ENCODE results near the gene C6.

Gene C6

GRCh38 chr5:41213340-41213739 lies at the start of gene C6:
TSS of gene C6 (minus strand) at chr5:41213532. CDS start at chr5:41203230, 10,302 bp downstream.
- no peaks in the 10 kb centered on the region for H3K4me1 ChIP-seq (ENCODE audit: control insufficient read depth, insufficient read depth, low read length)
- ChIA-PET POLR2A (no interaction called here), CTCF (no interaction called here)
- no peak for TF ChIP-seq ZNF549 (tag by site-specific recombination; IDR thresholded peaks at IDR 0.05)
- no peak within 1 kb of the TSS for H3K4me3 ChIP-seq (ENCODE audit: low read depth, low read length)
- H3K27ac ChIP-seq (ENCODE audit: extremely low read depth, low read depth, low read length) = no peak within 1 kb of the TSS
- no peaks in the 10 kb centered on the region for H3K36me3 ChIP-seq (ENCODE audit: control insufficient read depth in 2 of 2, insufficient read depth in 1 of 2, low read length in 2 of 2)
- no peaks in the 10 kb centered on the region for H3K9me3 ChIP-seq (ENCODE audit: control insufficient read depth, insufficient read depth, low read depth, low read length)

GRCh38 chr5:41256400-41256799 lies 43.1 kb upstream of the C6 start:
- TF ChIP-seq ZBTB7A (tag by site-specific recombination; IDR thresholded peaks at IDR 0.05; ENCODE audit: low read depth) (no peak), ZEB2 (tag by site-specific recombination; IDR thresholded peaks at IDR 0.05) (no peak), ZNF473 (tag by site-specific recombination; IDR thresholded peaks at IDR 0.05) (no peak), WT1 (tag by site-specific recombination; IDR thresholded peaks at IDR 0.05) (no peak), ZNF18 (tag by site-specific recombination; IDR thresholded peaks at IDR 0.05) (no peak), ZNF121 (tag by site-specific recombination; IDR thresholded peaks at IDR 0.05) (no peak), ZNF521 (tag by site-specific recombination; IDR thresholded peaks at IDR 0.05) (no peak), ZNF350 (tag by site-specific recombination; IDR thresholded peaks at IDR 0.05) (no peak), GLIS2 (tag by site-specific recombination; IDR thresholded peaks at IDR 0.05) (no peak), ZNF623 (tag by site-specific recombination; IDR thresholded peaks at IDR 0.05) (no peak), ZNF280C (tag by site-specific recombination; IDR thresholded peaks at IDR 0.05) (no peak)
- TF ChIP-seq, protein P1, sequence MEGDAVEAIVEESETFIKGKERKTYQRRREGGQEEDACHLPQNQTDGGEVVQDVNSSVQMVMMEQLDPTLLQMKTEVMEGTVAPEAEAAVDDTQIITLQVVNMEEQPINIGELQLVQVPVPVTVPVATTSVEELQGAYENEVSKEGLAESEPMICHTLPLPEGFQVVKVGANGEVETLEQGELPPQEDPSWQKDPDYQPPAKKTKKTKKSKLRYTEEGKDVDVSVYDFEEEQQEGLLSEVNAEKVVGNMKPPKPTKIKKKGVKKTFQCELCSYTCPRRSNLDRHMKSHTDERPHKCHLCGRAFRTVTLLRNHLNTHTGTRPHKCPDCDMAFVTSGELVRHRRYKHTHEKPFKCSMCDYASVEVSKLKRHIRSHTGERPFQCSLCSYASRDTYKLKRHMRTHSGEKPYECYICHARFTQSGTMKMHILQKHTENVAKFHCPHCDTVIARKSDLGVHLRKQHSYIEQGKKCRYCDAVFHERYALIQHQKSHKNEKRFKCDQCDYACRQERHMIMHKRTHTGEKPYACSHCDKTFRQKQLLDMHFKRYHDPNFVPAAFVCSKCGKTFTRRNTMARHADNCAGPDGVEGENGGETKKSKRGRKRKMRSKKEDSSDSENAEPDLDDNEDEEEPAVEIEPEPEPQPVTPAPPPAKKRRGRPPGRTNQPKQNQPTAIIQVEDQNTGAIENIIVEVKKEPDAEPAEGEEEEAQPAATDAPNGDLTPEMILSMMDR (tag by site-specific recombination; IDR thresholded peaks at IDR 0.05) = no peak
- TF ChIP-seq, protein P2, sequence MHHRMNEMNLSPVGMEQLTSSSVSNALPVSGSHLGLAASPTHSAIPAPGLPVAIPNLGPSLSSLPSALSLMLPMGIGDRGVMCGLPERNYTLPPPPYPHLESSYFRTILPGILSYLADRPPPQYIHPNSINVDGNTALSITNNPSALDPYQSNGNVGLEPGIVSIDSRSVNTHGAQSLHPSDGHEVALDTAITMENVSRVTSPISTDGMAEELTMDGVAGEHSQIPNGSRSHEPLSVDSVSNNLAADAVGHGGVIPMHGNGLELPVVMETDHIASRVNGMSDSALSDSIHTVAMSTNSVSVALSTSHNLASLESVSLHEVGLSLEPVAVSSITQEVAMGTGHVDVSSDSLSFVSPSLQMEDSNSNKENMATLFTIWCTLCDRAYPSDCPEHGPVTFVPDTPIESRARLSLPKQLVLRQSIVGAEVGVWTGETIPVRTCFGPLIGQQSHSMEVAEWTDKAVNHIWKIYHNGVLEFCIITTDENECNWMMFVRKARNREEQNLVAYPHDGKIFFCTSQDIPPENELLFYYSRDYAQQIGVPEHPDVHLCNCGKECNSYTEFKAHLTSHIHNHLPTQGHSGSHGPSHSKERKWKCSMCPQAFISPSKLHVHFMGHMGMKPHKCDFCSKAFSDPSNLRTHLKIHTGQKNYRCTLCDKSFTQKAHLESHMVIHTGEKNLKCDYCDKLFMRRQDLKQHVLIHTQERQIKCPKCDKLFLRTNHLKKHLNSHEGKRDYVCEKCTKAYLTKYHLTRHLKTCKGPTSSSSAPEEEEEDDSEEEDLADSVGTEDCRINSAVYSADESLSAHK (tag by site-specific recombination; IDR thresholded peaks at IDR 0.05) = no peak
- TF ChIP-seq, protein P3, sequence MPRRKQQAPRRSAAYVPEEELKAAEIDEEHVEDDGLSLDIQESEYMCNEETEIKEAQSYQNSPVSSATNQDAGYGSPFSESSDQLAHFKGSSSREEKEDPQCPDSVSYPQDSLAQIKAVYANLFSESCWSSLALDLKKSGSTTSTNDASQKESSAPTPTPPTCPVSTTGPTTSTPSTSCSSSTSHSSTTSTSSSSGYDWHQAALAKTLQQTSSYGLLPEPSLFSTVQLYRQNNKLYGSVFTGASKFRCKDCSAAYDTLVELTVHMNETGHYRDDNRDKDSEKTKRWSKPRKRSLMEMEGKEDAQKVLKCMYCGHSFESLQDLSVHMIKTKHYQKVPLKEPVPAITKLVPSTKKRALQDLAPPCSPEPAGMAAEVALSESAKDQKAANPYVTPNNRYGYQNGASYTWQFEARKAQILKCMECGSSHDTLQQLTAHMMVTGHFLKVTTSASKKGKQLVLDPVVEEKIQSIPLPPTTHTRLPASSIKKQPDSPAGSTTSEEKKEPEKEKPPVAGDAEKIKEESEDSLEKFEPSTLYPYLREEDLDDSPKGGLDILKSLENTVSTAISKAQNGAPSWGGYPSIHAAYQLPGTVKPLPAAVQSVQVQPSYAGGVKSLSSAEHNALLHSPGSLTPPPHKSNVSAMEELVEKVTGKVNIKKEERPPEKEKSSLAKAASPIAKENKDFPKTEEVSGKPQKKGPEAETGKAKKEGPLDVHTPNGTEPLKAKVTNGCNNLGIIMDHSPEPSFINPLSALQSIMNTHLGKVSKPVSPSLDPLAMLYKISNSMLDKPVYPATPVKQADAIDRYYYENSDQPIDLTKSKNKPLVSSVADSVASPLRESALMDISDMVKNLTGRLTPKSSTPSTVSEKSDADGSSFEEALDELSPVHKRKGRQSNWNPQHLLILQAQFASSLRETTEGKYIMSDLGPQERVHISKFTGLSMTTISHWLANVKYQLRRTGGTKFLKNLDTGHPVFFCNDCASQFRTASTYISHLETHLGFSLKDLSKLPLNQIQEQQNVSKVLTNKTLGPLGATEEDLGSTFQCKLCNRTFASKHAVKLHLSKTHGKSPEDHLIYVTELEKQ (tag by site-specific recombination; IDR thresholded peaks at IDR 0.05; ENCODE audit: borderline replicate concordance) = no peak
- TF ChIP-seq, protein P4, sequence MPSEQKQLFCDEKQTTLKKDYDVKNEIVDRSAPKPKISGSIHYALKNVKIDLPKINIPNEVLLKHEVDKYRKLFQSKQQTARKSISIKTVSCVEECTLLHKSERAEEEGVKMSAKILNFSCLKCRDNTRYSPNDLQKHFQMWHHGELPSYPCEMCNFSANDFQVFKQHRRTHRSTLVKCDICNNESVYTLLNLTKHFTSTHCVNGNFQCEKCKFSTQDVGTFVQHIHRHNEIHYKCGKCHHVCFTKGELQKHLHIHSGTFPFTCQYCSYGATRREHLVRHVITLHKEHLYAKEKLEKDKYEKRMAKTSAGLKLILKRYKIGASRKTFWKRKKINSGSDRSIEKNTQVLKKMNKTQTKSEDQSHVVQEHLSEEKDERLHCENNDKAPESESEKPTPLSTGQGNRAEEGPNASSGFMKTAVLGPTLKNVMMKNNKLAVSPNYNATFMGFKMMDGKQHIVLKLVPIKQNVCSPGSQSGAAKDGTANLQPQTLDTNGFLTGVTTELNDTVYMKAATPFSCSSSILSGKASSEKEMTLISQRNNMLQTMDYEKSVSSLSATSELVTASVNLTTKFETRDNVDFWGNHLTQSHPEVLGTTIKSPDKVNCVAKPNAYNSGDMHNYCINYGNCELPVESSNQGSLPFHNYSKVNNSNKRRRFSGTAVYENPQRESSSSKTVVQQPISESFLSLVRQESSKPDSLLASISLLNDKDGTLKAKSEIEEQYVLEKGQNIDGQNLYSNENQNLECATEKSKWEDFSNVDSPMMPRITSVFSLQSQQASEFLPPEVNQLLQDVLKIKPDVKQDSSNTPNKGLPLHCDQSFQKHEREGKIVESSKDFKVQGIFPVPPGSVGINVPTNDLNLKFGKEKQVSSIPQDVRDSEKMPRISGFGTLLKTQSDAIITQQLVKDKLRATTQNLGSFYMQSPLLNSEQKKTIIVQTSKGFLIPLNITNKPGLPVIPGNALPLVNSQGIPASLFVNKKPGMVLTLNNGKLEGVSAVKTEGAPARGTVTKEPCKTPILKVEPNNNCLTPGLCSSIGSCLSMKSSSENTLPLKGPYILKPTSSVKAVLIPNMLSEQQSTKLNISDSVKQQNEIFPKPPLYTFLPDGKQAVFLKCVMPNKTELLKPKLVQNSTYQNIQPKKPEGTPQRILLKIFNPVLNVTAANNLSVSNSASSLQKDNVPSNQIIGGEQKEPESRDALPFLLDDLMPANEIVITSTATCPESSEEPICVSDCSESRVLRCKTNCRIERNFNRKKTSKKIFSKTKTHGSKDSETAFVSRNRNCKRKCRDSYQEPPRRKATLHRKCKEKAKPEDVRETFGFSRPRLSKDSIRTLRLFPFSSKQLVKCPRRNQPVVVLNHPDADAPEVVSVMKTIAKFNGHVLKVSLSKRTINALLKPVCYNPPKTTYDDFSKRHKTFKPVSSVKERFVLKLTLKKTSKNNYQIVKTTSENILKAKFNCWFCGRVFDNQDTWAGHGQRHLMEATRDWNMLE (tag by site-specific recombination; conservative IDR thresholded peaks at IDR 0.05; ENCODE audit: low read depth) = no peak
- Histone ChIP-seq H3K4me3 (ENCODE audit: low read depth, low read length) (no peak overlapping the region), H3K9me3 (ENCODE audit: control insufficient read depth, insufficient read depth, low read depth, low read length) (no peaks in the 10 kb centered on the region), H3K4me1 (ENCODE audit: control insufficient read depth, insufficient read depth, low read length) (no peaks in the 10 kb centered on the region), H3K27ac (ENCODE audit: extremely low read depth, low read depth, low read length) (no peak overlapping the region), H3K36me3 (ENCODE audit: control insufficient read depth in 2 of 2, insufficient read depth in 1 of 2, low read length in 2 of 2) (no peaks in the 10 kb centered on the region)
- CTCF ChIA-PET = no interaction called here
- POLR2A ChIA-PET = no interaction called here

Measured in HEK293 (cell line).